Measurements from ENCODE around the gene SLC35G3.
"Not testable (repeated sequence)": the region's sequence is repeated elsewhere in the genome, so short reads cannot be mapped to it uniquely, and the experiment has no call there.

Gene SLC35G3

GRCh38 chr17:35154196-35155165 lies 39.7 kb downstream of the SLC35G3 start:
- no peaks in the 10 kb centered on the region for H3K9me3 ChIP-seq (ENCODE audit: insufficient read depth, low read length)
- no peaks in the 10 kb centered on the region for H3K9me2 ChIP-seq (replicated peaks; ENCODE audit: insufficient read depth, low read length)
- no peak overlapping the region for H3K4me2 ChIP-seq (ENCODE audit: low read depth, low read length, poor library complexity, severe bottlenecking)
- H3K79me2 ChIP-seq (ENCODE audit: insufficient read depth, low read length) = no peaks in the 10 kb centered on the region
- H3K4me3 ChIP-seq (ENCODE audit: insufficient read depth, low read length, poor library complexity, severe bottlenecking) = no peak overlapping the region
- no peak overlapping the region for H2AFZ ChIP-seq (ENCODE audit: low read depth, low read length, severe bottlenecking)
- H3K36me3 ChIP-seq (ENCODE audit: low read length) = no peaks in the 10 kb centered on the region
- no peak overlapping the region for H3K27ac ChIP-seq (ENCODE audit: low read depth, low read length)
- no peak for TF ChIP-seq EZH2phosphoT487 (conservative IDR thresholded peaks at IDR 0.05; ENCODE audit: low read length)
- no peak for TF ChIP-seq CTCF (IDR thresholded peaks at IDR 0.05; ENCODE audit: insufficient read depth, low read length, poor library complexity, severe bottlenecking)
- no peaks in the 10 kb centered on the region for H4K20me1 ChIP-seq (ENCODE audit: low read depth, low read length)
- 0 out of 2 replicates have a peak, but pooled peaks cover 2% of the 10 kb centered on the region for H3K27me3 ChIP-seq (ENCODE audit: low read length)
- no peak overlapping the region for H3K9ac ChIP-seq (ENCODE audit: low read length)
- no peaks in the 10 kb centered on the region for H3F3A ChIP-seq (ENCODE audit: insufficient read depth)

GRCh38 chr17:35152421-35153140 lies 41.6 kb downstream of the SLC35G3 start:
- no peak for TF ChIP-seq EZH2phosphoT487 (conservative IDR thresholded peaks at IDR 0.05; ENCODE audit: low read length)
- TF ChIP-seq CTCF (IDR thresholded peaks at IDR 0.05; ENCODE audit: insufficient read depth, low read length, poor library complexity, severe bottlenecking) = no peak
- no peaks in the 10 kb centered on the region for H3K9me2 ChIP-seq (replicated peaks; ENCODE audit: insufficient read depth, low read length)
- no peaks in the 10 kb centered on the region for H4K20me1 ChIP-seq (ENCODE audit: low read depth, low read length)
- no peak overlapping the region for H3K4me3 ChIP-seq (ENCODE audit: insufficient read depth, low read length, poor library complexity, severe bottlenecking)
- no peaks in the 10 kb centered on the region for H3K79me2 ChIP-seq (ENCODE audit: insufficient read depth, low read length)
- no peaks in the 10 kb centered on the region for H3F3A ChIP-seq (ENCODE audit: insufficient read depth)
- no peaks in the 10 kb centered on the region for H3K9me3 ChIP-seq (ENCODE audit: insufficient read depth, low read length)
- H3K36me3 ChIP-seq (ENCODE audit: low read length) = no peaks in the 10 kb centered on the region
- H3K27ac ChIP-seq (ENCODE audit: low read depth, low read length) = no peak overlapping the region
- no peak overlapping the region for H2AFZ ChIP-seq (ENCODE audit: low read depth, low read length, severe bottlenecking)
- no peak overlapping the region for H3K9ac ChIP-seq (ENCODE audit: low read length)
- no peak overlapping the region for H3K4me2 ChIP-seq (ENCODE audit: low read depth, low read length, poor library complexity, severe bottlenecking)
- H3K27me3 ChIP-seq (ENCODE audit: low read length) = 0 out of 2 replicates have a peak, but pooled peaks cover 2% of the 10 kb centered on the region

GRCh38 chr17:35151080-35151479 lies 43.1 kb downstream of the SLC35G3 start:
- H3K9me2 ChIP-seq (replicated peaks; ENCODE audit: insufficient read depth, low read length); H3K4me3 ChIP-seq (ENCODE audit: insufficient read depth, low read length, poor library complexity, severe bottlenecking); H3K79me2 ChIP-seq (ENCODE audit: insufficient read depth, low read length); H4K20me1 ChIP-seq (ENCODE audit: low read depth, low read length); H3K9ac ChIP-seq (ENCODE audit: low read length); H3K4me2 ChIP-seq (ENCODE audit: low read depth, low read length, poor library complexity, severe bottlenecking); H3K9me3 ChIP-seq (ENCODE audit: insufficient read depth, low read length); H3K36me3 ChIP-seq (ENCODE audit: low read length); H3K27me3 ChIP-seq (ENCODE audit: low read length); H2AFZ ChIP-seq (ENCODE audit: low read depth, low read length, severe bottlenecking); H3K27ac ChIP-seq (ENCODE audit: low read depth, low read length); H3F3A ChIP-seq (ENCODE audit: insufficient read depth): not testable (repeated sequence)
